ENCODE results near the gene ZNF423. TPM values are rescaled to one million over a fixed set of nuclear protein-coding genes. Genes with fewer than 3 reads are reported as not detected.

ZNF423 gene
- total RNA-seq, 1 donor from 2014 or later = 10.6 TPM

DNA sequence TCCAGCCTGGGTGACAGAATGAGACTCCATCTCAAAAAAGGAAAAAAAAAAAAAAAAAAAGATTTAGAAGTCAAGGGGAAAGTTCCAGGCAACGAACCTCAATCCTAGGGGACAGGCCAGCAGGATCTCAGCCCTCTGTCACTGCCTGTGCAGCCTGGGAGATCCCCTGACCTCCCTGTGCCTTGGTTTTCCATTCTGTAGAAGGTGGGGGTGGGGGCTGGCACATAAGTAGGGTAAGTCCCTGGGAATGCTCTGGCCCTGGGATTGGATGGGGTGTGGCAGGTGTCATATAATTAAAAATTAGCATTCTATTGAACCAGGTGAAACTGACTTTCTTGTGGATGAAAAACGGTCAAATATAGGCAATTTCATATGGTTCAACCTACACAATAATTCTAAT is 391.8 kb downstream of the ZNF423 start:
- Histone ChIP-seq H3K79me2 (ENCODE audit: insufficient read depth, low read length) (no peaks in the 10 kb centered on the region), H3K4me2 (ENCODE audit: low read length) (no peak overlapping the region), H3K9ac (ENCODE audit: low read length) (no peak overlapping the region), H3K36me3 (ENCODE audit: insufficient read depth, low read length) (no peaks in the 10 kb centered on the region), H2AFZ (ENCODE audit: low read depth, low read length) (no peak overlapping the region), H3K4me1 (ENCODE audit: insufficient read depth, low read length) (no peaks in the 10 kb centered on the region), H3K9me3 (ENCODE audit: insufficient read depth, low read depth, low read length) (no peaks in the 10 kb centered on the region), H3K27ac (ENCODE audit: low read depth, low read length) (no peak overlapping the region), H3K27me3 (ENCODE audit: insufficient read depth, low read length) (peaks cover 28% of the 10 kb centered on the region), H3K4me3 (ENCODE audit: insufficient read depth, low read depth, low read length) (no peak overlapping the region), H4K20me1 (ENCODE audit: insufficient read depth, low read length) (no peaks in the 10 kb centered on the region)
- no peaks in the 10 kb centered on the region for H3K36me3 Mint-ChIP-seq (ENCODE audit: low read depth, unreplicated experiment)
- H3K27ac Mint-ChIP-seq (ENCODE audit: unreplicated experiment) = no peak overlapping the region
- DNase-seq (ENCODE audit: low read depth) (no peak), FAIRE-seq (no peak)
- H3K27me3 Mint-ChIP-seq (ENCODE audit: low read depth, unreplicated experiment) = peaks cover 65% of the 10 kb centered on the region
- H3K4me3 Mint-ChIP-seq (ENCODE audit: unreplicated experiment) = no peak overlapping the region
- peaks cover 6% of the 10 kb centered on the region for H3K9me3 Mint-ChIP-seq (ENCODE audit: unreplicated experiment)
- no peaks in the 10 kb centered on the region for H3K4me1 Mint-ChIP-seq (ENCODE audit: low read depth, unreplicated experiment)
- TF ChIP-seq, protein P1, sequence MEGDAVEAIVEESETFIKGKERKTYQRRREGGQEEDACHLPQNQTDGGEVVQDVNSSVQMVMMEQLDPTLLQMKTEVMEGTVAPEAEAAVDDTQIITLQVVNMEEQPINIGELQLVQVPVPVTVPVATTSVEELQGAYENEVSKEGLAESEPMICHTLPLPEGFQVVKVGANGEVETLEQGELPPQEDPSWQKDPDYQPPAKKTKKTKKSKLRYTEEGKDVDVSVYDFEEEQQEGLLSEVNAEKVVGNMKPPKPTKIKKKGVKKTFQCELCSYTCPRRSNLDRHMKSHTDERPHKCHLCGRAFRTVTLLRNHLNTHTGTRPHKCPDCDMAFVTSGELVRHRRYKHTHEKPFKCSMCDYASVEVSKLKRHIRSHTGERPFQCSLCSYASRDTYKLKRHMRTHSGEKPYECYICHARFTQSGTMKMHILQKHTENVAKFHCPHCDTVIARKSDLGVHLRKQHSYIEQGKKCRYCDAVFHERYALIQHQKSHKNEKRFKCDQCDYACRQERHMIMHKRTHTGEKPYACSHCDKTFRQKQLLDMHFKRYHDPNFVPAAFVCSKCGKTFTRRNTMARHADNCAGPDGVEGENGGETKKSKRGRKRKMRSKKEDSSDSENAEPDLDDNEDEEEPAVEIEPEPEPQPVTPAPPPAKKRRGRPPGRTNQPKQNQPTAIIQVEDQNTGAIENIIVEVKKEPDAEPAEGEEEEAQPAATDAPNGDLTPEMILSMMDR (IDR thresholded peaks at IDR 0.05; ENCODE audit: insufficient read depth, low read depth, low read length) = no peak
- TF ChIP-seq EZH2 (IDR thresholded peaks at IDR 0.05; ENCODE audit: insufficient read depth, low read length) = no peak

DNA sequence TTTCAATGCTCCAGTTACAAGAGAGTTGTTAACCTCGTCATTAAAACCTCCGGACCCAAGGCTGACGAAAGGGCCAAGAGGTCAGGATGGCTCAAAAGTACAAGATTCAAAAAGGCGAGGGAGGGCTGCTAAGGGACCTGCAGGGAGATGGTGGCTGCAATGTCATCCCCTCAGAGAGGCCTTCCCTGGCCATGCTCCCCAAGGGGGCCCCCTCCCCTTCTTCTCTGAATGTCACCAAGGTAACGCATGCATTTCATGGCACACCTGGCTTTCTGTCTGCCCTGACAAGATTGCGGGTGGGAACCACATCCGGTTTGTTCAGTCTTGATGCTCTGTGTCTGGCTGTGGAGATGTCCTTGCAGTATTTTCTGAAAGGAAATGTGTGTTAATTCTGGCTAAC is 392.4 kb downstream of the ZNF423 start:
- H3K27me3 ChIP-seq (ENCODE audit: insufficient read depth, low read length) = peaks cover 28% of the 10 kb centered on the region
- no peaks in the 10 kb centered on the region for H3K4me1 ChIP-seq (ENCODE audit: insufficient read depth, low read length)
- Mint-ChIP-seq H3K27ac (ENCODE audit: unreplicated experiment) (no peak overlapping the region), H3K4me3 (ENCODE audit: unreplicated experiment) (no peak overlapping the region), H3K4me1 (ENCODE audit: low read depth, unreplicated experiment) (no peaks in the 10 kb centered on the region), H3K36me3 (ENCODE audit: low read depth, unreplicated experiment) (no peaks in the 10 kb centered on the region), H3K27me3 (ENCODE audit: low read depth, unreplicated experiment) (peaks cover 61% of the 10 kb centered on the region), H3K9me3 (ENCODE audit: unreplicated experiment) (peaks cover 6% of the 10 kb centered on the region)
- no peak overlapping the region for H2AFZ ChIP-seq (ENCODE audit: low read depth, low read length)
- H3K9me3 ChIP-seq (ENCODE audit: insufficient read depth, low read depth, low read length) = no peaks in the 10 kb centered on the region
- H3K9ac ChIP-seq (ENCODE audit: low read length) = no peak overlapping the region
- DNase-seq (ENCODE audit: low read depth) = no peak
- no peaks in the 10 kb centered on the region for H4K20me1 ChIP-seq (ENCODE audit: insufficient read depth, low read length)
- H3K4me3 ChIP-seq (ENCODE audit: insufficient read depth, low read depth, low read length) = no peak overlapping the region
- no peak overlapping the region for H3K27ac ChIP-seq (ENCODE audit: low read depth, low read length)
- no peak for FAIRE-seq
- H3K36me3 ChIP-seq (ENCODE audit: insufficient read depth, low read length) = no peaks in the 10 kb centered on the region
- no peak overlapping the region for H3K4me2 ChIP-seq (ENCODE audit: low read length)
- H3K79me2 ChIP-seq (ENCODE audit: insufficient read depth, low read length) = no peaks in the 10 kb centered on the region
- TF ChIP-seq, protein P1 (IDR thresholded peaks at IDR 0.05; ENCODE audit: insufficient read depth, low read depth, low read length) = no peak
- no peak for TF ChIP-seq EZH2 (IDR thresholded peaks at IDR 0.05; ENCODE audit: insufficient read depth, low read length)

DNA sequence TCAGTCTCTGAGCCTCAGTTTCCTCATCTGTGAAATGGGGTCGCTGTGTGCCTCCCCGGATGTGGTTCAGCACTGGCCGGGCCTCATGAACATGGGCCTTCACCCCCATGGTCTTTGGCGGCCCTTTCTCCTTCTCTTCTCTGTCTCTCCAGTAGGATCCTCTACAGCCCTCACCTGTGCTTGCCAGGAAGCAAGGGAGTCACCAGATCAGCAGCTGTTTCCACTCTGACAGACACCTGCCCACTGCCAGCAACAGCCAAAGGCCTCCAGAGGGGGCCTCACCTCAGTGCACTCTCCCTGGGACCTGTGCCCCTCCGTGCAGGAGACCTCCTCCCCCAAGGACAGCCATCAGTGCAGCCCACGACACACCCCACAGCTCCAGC is 392.9 kb downstream of the ZNF423 start:
- Mint-ChIP-seq H3K4me1 (ENCODE audit: low read depth, unreplicated experiment) (no peaks in the 10 kb centered on the region), H3K4me3 (ENCODE audit: unreplicated experiment) (no peak overlapping the region), H3K27ac (ENCODE audit: unreplicated experiment) (no peak overlapping the region), H3K9me3 (ENCODE audit: unreplicated experiment) (peaks cover 6% of the 10 kb centered on the region), H3K36me3 (ENCODE audit: low read depth, unreplicated experiment) (no peaks in the 10 kb centered on the region), H3K27me3 (ENCODE audit: low read depth, unreplicated experiment) (peaks cover 61% of the 10 kb centered on the region)
- Histone ChIP-seq H3K9ac (ENCODE audit: low read length) (no peak overlapping the region), H3K79me2 (ENCODE audit: insufficient read depth, low read length) (no peaks in the 10 kb centered on the region), H3K4me2 (ENCODE audit: low read length) (no peak overlapping the region), H3K27ac (ENCODE audit: low read depth, low read length) (no peak overlapping the region), H3K27me3 (ENCODE audit: insufficient read depth, low read length) (peaks cover 28% of the 10 kb centered on the region), H3K4me1 (ENCODE audit: insufficient read depth, low read length) (no peaks in the 10 kb centered on the region), H3K36me3 (ENCODE audit: insufficient read depth, low read length) (no peaks in the 10 kb centered on the region), H4K20me1 (ENCODE audit: insufficient read depth, low read length) (no peaks in the 10 kb centered on the region), H3K4me3 (ENCODE audit: insufficient read depth, low read depth, low read length) (no peak overlapping the region), H2AFZ (ENCODE audit: low read depth, low read length) (no peak overlapping the region), H3K9me3 (ENCODE audit: insufficient read depth, low read depth, low read length) (no peaks in the 10 kb centered on the region)
- FAIRE-seq = no peak
- TF ChIP-seq EZH2 (IDR thresholded peaks at IDR 0.05; ENCODE audit: insufficient read depth, low read length) = no peak
- TF ChIP-seq, protein P1 (IDR thresholded peaks at IDR 0.05; ENCODE audit: insufficient read depth, low read depth, low read length) = no peak
- no peak for DNase-seq (ENCODE audit: low read depth)

Data from astrocyte (in vitro differentiated cells and primary cell).